ENCODE measurements around the gene TBPL1.

Gene TBPL1

GRCh38 chr6:134021396-134022122 lies 68.5 kb downstream of the TBPL1 start:
- no peak for DNase-seq (ENCODE audit: low read depth, low spot score)
- POLR2A ChIA-PET: no interaction called here
- H3K4me3 ChIP-seq (ENCODE audit: low read depth, low read length): no peak overlapping the region
- CTCF ChIA-PET: interaction anchor here (2.7 kb wide), 1 partner anchor 49 kb away, joined by 6 read pairs; no protein-coding TSS in a partner anchor
- TF ChIP-seq, protein P1, sequence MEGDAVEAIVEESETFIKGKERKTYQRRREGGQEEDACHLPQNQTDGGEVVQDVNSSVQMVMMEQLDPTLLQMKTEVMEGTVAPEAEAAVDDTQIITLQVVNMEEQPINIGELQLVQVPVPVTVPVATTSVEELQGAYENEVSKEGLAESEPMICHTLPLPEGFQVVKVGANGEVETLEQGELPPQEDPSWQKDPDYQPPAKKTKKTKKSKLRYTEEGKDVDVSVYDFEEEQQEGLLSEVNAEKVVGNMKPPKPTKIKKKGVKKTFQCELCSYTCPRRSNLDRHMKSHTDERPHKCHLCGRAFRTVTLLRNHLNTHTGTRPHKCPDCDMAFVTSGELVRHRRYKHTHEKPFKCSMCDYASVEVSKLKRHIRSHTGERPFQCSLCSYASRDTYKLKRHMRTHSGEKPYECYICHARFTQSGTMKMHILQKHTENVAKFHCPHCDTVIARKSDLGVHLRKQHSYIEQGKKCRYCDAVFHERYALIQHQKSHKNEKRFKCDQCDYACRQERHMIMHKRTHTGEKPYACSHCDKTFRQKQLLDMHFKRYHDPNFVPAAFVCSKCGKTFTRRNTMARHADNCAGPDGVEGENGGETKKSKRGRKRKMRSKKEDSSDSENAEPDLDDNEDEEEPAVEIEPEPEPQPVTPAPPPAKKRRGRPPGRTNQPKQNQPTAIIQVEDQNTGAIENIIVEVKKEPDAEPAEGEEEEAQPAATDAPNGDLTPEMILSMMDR (IDR thresholded peaks at IDR 0.05; ENCODE audit: insufficient read depth, low read length, missing control alignments): no peak

- no peak for DNase-seq (ENCODE audit: low read depth, low spot score)
- ChIA-PET POLR2A (interaction anchor here (1.2 kb wide), 1 partner anchor 19 kb away, joined by 3 read pairs; no protein-coding TSS in a partner anchor), CTCF (interaction anchor here (2.7 kb wide), 1 partner anchor 50 kb away, joined by 6 read pairs; no protein-coding TSS in a partner anchor)
- no peak overlapping the region for H3K4me3 ChIP-seq (ENCODE audit: low read depth, low read length)
- TF ChIP-seq, protein P1 (IDR thresholded peaks at IDR 0.05; ENCODE audit: insufficient read depth, low read length, missing control alignments): no peak
Measured at GRCh38 chr6:134022650-134023049, 69.6 kb downstream of the TBPL1 start.

- DNase-seq (ENCODE audit: low read depth, low spot score): no peak
- H3K4me3 ChIP-seq (ENCODE audit: low read depth, low read length): no peak overlapping the region
- ChIA-PET CTCF (interaction anchor here (1.8 kb wide), 1 partner anchor 53 kb away, joined by 6 read pairs; no protein-coding TSS in a partner anchor), POLR2A (no interaction called here)
- TF ChIP-seq, protein P1 (IDR thresholded peaks at IDR 0.05; ENCODE audit: insufficient read depth, low read length, missing control alignments): no peak
Measured at GRCh38 chr6:134026597-134026996, 73.6 kb downstream of the TBPL1 start.

GRCh38 chr6:134028438-134028837 lies 75.4 kb downstream of the TBPL1 start:
- ChIA-PET CTCF (interaction anchor here (1.0 to 1.8 kb wide), 5 partner anchors 9 to 83 kb away, joined by 3 to 6 read pairs (median 5); no protein-coding TSS in a partner anchor), POLR2A (no interaction called here)
- H3K4me3 ChIP-seq (ENCODE audit: low read depth, low read length): no peak overlapping the region
- TF ChIP-seq, protein P1 (IDR thresholded peaks at IDR 0.05; ENCODE audit: insufficient read depth, low read length, missing control alignments): no peak
- DNase-seq (ENCODE audit: low read depth, low spot score): no peak

DNA sequence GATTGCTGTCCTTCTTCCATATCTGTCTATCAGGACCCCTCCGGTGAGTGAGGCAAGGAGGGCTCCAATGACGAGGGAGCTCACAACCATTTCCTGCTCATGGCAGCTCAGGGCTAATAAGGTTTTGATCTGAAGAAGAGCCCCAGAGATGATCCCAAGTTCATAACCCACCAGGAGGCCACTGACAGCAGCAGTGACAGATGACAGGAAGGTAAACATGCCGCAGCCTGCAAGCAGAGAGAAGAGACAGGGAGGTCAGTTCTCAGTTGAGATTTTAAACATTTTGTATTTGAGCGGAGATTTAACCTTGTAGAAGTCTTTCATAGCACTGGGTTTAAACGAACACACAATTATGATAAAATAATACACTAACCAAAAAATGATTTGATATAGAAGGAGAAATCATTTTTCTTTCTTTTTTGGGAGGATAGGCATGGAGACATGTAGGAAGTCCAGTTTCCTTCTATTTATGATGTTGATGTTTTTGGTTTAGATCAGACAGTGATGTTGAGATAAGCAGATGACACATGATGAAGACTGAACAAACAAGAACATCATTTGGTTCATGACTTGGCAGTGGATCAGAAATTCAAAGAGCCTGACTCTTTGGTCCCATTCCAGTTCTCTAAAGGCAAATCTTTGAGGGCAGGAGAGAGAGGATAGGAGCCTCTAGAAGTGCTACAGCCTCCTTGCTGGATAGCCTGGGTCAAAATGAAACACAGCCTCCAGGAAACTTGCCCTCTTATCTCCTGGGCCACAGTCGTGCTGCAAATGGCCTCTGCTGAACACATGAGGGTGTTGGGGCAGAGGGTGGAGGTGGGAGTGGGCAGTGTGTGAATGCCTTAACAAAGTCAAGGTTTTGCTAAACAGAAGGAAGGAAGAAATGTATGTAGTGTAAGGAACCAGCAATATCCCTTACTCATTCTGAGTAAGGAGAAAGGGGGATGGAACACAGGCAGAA lies 76.8 kb downstream of the TBPL1 start:
- TF ChIP-seq, protein P1 (IDR thresholded peaks at IDR 0.05; ENCODE audit: insufficient read depth, low read length, missing control alignments): no peak
- DNase-seq (ENCODE audit: low read depth, low spot score): no peak
- no peak overlapping the region for H3K4me3 ChIP-seq (ENCODE audit: low read depth, low read length)
- ChIA-PET POLR2A (no interaction called here), CTCF (interaction anchor here (0.8 to 1.7 kb wide), 4 partner anchors 27 to 911 kb away, joined by 3 to 5 read pairs (median 4); no protein-coding TSS in a partner anchor)
